GM19099 (cell line): ENCODE measurements around the gene HDC.

Experiments used
- POLR2A ChIP-seq: IDR thresholded peaks from 3 replicates; pipeline ENCODE4 v1.6.1; 2011; ENCODE audit warnings: low read depth; ENCODE audit not compliant: insufficient read length; ENCODE audit errors: extremely low read depth

Gene HDC

DNA sequence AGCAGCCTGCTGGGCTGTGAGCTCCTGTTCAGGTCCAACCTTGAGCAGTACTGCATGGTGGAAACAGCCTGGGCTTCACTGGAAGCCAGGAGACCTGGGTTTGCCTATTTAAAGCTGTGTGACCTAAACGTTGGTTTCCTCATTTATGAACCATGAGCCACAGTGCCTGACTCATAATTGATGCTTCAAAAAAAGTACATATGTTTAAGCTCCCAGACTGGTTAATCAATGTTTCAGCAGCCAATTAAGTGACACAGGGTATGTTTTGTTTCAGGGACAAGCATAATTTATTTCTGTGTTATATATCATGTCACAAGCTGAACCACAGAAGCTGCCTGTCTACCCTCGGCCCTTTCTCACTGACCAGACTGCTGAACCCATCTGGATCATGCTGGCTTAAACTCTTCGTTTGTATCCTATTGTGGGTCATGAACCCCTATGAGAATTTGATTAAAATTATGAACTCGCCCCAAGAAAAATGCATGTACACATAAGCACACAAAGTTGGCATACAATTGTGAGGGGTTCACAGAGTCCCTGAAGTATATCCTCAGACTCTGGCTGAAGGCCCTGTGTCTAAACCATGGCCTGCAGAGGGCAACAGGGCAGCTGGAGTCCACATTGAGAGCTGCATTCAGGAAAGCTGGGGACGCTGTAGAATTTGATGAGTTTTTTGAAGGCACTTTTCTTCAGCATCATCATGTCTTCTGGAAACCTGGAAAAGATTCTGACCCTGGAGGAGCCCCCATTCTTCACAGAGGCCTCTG is 23.7 kb downstream of the HDC start:
- TF ChIP-seq POLR2A = no peak

DNA sequence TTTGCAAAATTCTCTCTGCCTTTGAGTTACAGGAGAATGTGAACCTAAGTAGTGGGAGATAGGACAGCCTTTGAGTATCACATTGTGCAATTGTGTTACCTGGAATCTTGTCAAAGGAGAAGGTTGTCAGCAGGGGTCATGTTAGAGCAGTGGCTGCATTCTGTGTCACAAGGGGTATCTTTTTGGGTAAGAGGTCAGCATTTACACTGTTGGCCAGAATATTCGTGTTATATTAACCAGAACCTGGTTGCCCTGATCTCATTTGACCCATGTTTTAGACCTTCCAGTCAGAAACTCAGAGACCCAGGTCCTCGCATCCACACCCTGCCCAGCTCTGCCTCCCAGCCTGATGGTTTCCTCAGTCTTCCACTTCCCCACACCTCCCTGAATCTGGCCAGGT is 27.3 kb downstream of the HDC start:
- TF ChIP-seq POLR2A = no peak

DNA sequence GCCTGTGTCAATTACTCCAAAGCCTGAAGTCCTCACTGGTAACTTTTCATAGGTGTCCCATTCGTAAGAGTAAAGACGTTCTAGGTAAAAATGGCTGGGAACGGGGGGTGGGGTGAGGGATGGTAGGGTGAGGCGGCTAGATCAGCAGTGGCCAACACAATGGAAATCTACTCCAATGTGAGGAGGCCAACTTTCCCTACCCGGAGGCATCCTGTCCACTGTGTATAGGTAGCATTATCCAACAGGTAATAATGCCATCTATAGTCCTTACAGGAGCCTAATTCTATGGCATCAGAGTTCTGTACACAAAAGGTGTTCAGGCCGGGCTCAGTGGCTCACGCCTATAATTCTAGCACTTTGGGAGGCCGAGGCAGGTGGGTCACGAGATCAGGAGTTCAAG is 29.1 kb downstream of the HDC start:
- TF ChIP-seq POLR2A = no peak

DNA sequence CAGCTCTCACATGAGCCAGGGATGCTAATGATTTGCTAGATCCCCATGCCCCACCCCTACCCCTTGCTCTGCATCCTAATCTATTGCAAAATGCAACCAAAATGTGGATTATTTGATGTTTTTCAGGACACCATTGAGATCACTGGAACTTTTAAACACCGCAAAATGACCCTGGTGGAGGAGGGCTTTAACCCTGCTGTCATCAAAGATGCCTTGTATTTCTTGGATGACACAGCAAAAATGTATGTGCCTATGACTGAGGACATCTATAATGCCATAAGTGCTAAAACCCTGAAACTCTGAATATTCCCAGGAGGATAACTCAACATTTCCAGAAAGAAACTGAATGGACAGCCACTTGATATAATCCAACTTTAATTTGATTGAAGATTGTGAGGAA is 29.7 kb downstream of the HDC start:
- TF ChIP-seq POLR2A = no peak

DNA sequence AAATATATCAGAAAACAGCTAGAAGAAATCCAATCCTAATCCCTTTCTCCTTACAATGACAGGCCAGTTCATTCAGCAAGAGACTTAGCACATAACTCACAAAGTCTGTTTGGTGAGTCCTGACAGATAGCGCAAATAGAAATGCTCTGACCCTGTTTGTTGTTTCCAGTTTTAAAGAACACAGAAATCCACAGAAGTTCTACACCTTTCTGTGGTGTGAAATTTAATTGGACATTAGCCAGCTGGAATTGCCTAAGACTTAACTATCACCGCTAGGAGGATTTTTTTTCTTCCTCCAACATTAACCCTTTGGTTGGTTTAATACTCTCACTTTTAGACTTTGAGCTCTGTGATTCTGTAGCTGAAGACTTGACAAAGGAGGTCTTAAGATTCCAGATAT is 30.8 kb downstream of the HDC start:
- no peak for TF ChIP-seq POLR2A

DNA sequence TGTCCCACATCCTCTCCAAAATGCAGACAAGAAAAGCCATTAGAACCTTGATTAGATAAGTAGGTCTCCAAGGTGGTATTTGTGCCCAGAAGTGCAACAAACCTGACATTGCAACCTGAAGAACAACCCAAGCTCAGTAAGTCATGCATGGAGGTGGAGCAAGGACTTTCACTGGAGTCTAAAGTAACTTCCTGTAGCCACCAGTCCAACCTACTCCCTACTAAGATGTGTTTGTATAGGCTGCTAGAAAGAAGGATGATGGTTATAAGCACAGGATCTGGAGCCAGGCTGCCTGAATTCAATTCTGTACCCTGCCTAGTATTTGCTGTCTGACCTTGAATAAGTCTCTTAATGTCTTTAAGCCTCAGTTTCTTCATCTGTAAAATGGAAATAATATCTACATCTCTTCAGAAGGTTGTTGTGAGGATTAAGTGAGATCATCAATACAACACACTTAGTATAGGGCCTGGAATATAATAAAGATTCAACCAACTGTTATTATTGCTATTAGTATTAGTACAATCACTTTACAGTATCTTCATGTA is 32.3 kb downstream of the HDC start:
- TF ChIP-seq POLR2A = no peak

DNA sequence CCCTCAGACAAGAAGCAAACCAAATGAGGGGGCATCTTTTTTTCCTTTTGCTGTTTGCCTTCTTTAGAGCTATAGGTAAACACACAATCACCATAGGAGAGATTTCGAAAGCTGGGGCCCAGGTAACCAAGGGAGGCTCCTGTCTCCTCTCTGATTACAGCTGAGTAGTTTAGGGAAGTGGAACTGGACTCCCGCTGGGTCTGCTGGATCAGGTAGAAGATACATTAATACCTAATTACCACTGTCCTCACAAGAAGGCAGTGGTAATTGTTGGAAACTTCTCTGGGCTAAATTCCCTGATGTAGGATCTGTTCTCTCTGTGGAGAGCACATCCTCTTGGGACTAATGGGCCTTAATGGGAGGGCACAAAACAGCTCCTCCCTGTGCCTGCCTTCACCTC is 32.7 kb downstream of the HDC start:
- TF ChIP-seq POLR2A = no peak

DNA sequence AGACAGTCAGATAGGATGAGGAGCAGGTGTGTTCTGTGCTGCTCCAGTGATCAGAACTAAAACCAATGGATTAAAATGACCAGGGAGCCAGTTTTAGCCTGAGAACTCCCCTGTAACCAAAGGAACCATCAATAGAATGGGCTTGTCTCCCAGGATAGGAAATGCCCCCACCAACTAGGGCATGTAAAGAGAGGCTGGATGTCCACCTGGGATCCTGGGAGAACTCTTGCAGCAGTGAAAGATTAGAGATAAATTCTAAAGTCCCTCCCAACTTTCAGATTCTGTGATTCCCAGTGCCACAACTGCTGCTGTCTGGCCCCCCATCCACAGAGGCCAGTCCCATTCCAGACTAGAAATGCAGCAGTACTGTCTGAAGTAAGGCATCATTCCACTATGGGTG is 33.8 kb downstream of the HDC start:
- no peak for TF ChIP-seq POLR2A

DNA sequence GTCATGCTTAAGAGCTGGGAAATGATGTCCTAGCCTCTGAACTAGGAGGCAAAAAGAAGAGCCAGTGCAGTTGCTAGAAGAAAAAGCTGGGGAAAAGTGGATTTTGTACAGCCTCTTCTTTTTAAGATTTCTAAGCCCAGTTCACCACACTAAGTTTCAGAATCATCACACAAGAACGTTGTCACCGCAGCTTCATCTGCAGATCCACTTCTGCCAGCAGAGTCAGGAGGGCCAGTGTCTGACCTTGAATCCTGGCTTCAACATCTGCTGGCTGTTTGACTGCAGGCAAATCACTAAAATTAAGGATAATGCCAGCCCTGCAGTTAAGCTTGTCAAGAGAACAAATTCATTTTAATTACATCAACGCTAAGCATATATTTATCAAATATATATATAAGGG is 36.2 kb downstream of the HDC start:
- no peak for TF ChIP-seq POLR2A

DNA sequence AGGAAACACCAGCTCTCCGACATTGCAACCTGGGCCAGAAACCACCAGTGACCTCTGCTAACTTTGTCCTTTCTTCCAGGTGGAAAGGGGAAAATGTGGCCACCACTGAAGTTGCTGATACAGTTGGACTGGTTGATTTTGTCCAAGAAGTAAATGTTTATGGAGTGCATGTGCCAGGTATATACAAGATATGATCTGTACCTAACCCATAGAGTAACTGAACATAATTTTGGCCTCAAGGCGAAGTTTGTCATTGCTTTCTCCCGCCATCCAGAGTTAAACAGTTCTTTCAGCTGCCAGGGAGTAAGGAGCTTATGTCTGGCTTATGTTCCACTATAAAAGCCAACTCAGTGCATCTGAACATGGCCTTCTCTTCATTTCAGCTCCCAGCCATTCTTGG is 36.7 kb downstream of the HDC start:
- no peak for TF ChIP-seq POLR2A

DNA sequence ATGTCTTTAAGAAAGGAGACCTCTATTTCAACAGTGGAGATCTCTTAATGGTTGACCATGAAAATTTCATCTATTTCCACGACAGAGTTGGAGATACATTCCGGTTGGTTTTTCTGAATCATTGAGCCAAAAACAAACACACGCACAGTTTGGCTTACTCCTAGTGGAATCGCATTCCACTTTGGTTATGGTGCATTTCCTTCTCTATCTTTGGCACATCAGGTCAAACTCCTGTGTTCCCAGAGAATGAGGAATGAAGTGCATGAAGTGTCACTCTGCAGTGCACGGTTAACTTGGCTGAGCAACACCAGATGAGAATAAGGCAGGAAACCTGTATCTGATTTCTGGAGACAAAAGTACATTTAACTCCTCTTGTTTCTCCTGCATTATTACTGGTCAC is 38.5 kb downstream of the HDC start:
- no peak for TF ChIP-seq POLR2A

DNA sequence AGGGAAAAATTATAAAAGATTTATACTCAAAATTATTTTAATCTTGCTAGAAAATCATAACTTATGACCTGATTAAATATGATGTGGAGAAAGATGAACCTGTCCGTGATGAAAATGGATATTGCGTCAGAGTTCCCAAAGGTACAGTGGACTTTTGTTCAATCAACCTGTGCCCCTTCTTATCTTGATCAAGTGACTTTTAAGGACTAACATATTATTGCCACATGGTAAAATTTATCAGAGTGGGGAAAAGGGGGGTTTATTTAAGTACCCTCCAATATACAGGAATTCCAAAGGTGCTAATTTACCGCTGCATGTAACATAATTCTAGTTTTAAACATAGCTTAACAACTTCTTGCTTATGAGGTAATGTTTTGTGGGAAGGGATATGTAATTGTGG is 39.6 kb downstream of the HDC start:
- no peak for TF ChIP-seq POLR2A

DNA sequence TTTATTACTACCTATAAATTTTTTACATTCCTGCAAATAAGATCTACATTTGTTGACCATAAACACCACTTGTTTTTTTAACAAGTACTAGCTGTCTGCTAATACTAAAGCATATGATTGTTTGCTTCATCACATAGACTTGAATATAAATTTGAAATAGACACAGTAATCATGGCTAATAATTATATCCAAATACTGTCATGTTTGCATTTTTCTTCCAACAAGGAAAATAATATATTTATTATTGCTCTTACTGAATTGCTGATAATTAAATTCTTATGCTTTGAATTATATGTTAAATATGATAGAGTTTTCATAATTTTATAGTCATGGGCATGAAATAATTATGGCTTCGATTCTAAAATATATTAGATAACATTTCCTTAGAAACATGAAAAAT is 40.5 kb downstream of the HDC start:
- TF ChIP-seq POLR2A = no peak

DNA sequence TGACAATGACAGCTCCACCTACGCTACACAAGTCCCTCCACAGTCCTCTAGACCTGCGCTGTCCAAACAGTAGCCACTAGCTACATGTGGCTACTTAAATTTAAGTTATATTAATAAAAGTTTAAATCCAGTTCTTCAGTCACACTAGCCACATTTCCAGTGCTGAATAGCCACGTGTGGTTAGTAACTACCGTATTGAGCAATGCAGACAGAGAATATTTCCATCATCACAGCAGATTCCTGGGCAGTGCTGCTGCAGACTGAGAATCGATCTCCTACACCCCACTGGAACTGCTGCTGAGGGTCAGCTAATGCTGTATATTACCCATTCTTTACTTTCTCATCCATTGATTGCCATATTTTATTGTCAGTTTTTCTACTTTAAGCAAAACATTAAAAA is 40.9 kb downstream of the HDC start:
- TF ChIP-seq POLR2A = no peak

DNA sequence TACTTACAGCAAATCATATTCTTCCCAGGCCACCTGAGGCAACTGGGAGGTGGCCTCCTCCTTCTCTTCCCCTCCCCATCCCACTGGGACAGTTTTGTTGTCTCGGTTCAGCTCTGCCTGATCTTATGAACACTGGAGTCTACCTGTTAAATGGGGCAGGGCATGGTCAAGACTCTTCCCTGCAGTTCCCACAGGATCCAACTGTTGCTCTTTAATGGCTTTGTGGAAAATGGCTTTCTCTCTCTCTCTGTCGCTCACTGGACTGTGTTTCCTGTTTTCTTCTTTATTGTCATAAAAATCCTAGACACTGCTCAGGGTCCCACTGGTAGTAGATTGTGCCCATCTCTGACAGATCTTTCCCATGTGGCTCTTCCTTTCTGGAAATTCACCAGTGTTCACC is 43.3 kb downstream of the HDC start:
- TF ChIP-seq POLR2A = no peak

DNA sequence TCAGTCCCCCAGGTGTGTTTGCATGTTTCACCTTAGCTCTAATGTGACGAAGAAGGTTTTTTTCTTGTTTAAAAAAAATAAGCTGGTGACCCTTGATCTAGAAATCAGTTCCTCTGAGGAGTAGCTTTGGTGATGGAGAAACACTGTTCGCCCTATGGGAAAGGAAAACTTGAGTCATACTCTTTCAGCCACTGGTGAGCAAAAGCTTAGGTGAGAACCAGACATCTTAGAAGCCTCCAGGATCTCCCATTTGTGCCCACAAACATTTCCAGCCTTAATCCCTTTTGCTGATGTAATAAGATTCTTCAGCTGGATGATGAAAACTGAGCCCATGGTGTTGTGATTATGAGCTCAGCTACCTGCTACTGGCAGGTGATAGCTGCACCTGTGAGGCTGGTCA is 45.7 kb downstream of the HDC start:
- no peak for TF ChIP-seq POLR2A

DNA sequence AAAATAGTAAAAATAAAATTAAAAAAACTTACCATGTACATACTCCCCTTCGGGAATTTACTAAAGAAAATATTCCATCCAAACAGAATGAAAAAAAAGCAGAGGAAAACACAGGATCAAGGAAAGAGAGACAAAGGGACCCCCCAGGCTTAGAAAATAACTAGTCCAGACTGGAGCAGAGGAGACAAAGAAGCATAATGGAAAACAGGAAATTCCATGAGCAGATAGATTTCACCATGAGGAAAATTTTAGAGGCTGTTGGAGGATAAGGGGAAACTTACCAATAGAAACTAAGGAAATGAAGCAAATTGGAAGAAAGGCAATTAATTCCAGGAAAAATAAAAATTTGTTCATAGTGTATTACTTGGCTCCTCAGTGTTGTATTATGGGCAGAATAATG is 46.8 kb downstream of the HDC start:
- TF ChIP-seq POLR2A = no peak
